PFSK-1 (cell line): Measurements from ENCODE around the gene NRP2.

ENCODE experiments used
- FOXP2 ChIP-seq: optimal IDR thresholded peaks from 2 replicates; pipeline ENCODE3; 2011; ENCODE audit warnings: borderline replicate concordance, control low read depth, inconsistent platforms; ENCODE audit not compliant: insufficient read depth; ENCODE audit errors: extremely low read length, extremely low read depth
- POLR2AphosphoS5 ChIP-seq: IDR thresholded peaks from 2 replicates; pipeline ENCODE4 v1.6.1; 2012; ENCODE audit warnings: low read depth, mild to moderate bottlenecking, control low read depth, low read length, moderate library complexity
- REST ChIP-seq, 2 experiments: IDR thresholded peaks; 2 replicates each; pipeline versions ENCODE4 v1.6.1 to v1.8.0; 2011 to 2012; ENCODE audit warnings: low read depth in 2 of 2, low read length in 2 of 2, control low read depth in 1 of 2, inconsistent platforms in 1 of 2, mild to moderate bottlenecking in 1 of 2, moderate library complexity in 1 of 2; ENCODE audit not compliant: insufficient read depth in 1 of 2
- SIN3A ChIP-seq: IDR thresholded peaks from 2 replicates; pipeline ENCODE4 v1.6.1; 2012; ENCODE audit warnings: mild to moderate bottlenecking, low read length, moderate library complexity, borderline replicate concordance; ENCODE audit not compliant: insufficient read depth
- TAF1 ChIP-seq: IDR thresholded peaks from 2 replicates; pipeline ENCODE4 v1.6.1; 2012; ENCODE audit warnings: low read length, control low read depth, borderline replicate concordance; ENCODE audit not compliant: insufficient read depth

Gene NRP2

GRCh38 chr2:205835251-205835791 lies 153.0 kb downstream of the NRP2 start:
- no peak for TF ChIP-seq SIN3A
- no peak for TF ChIP-seq FOXP2
- TF ChIP-seq POLR2AphosphoS5 = no peak
- TF ChIP-seq TAF1 = no peak
- TF ChIP-seq REST (IDR thresholded peaks at IDR 0.05; ENCODE audit: insufficient read depth in 1 of 2, low read depth in 2 of 2, low read length in 2 of 2) = no peak

GRCh38 chr2:205835923-205836322 lies 153.6 kb downstream of the NRP2 start:
- TF ChIP-seq SIN3A (no peak), FOXP2 (no peak), POLR2AphosphoS5 (no peak), TAF1 (no peak)

- TF ChIP-seq FOXP2 = no peak
- no peak for TF ChIP-seq REST (IDR thresholded peaks at IDR 0.05; ENCODE audit: insufficient read depth in 1 of 2, low read depth in 2 of 2, low read length in 2 of 2)
- no peak for TF ChIP-seq TAF1
- TF ChIP-seq POLR2AphosphoS5 = no peak
- TF ChIP-seq SIN3A = no peak
These were observed 154.3 kb downstream of the NRP2 start for GRCh38 chr2:205836477-205837221.

GRCh38 chr2:205837663-205838062 lies 155.4 kb downstream of the NRP2 start:
- TF ChIP-seq POLR2AphosphoS5 = no peak
- no peak for TF ChIP-seq SIN3A
- TF ChIP-seq TAF1 = no peak
- no peak for TF ChIP-seq REST (IDR thresholded peaks at IDR 0.05; ENCODE audit: insufficient read depth in 1 of 2, low read depth in 2 of 2, low read length in 2 of 2)
- TF ChIP-seq FOXP2 = no peak

- TF ChIP-seq SIN3A (no peak), POLR2AphosphoS5 (no peak), REST (IDR thresholded peaks at IDR 0.05; ENCODE audit: insufficient read depth in 1 of 2, low read depth in 2 of 2, low read length in 2 of 2) (no peak), TAF1 (no peak), FOXP2 (no peak)
These were observed 163.1 kb downstream of the NRP2 start for GRCh38 chr2:205845446-205845845.
